GM18520 (cell line): ENCODE data around the gene SUMO4.
"Not testable (repeated sequence)": the region's sequence is repeated elsewhere in the genome, so short reads cannot be mapped to it uniquely, and the experiment has no call there.

Experiments
- ATAC-seq: cut with Tn5 transposase; IDR thresholded peaks from one replicate; pipeline ENCODE4 v1.9.1; 2021; ENCODE audit not compliant: unreplicated experiment

SUMO4 gene

DNA sequence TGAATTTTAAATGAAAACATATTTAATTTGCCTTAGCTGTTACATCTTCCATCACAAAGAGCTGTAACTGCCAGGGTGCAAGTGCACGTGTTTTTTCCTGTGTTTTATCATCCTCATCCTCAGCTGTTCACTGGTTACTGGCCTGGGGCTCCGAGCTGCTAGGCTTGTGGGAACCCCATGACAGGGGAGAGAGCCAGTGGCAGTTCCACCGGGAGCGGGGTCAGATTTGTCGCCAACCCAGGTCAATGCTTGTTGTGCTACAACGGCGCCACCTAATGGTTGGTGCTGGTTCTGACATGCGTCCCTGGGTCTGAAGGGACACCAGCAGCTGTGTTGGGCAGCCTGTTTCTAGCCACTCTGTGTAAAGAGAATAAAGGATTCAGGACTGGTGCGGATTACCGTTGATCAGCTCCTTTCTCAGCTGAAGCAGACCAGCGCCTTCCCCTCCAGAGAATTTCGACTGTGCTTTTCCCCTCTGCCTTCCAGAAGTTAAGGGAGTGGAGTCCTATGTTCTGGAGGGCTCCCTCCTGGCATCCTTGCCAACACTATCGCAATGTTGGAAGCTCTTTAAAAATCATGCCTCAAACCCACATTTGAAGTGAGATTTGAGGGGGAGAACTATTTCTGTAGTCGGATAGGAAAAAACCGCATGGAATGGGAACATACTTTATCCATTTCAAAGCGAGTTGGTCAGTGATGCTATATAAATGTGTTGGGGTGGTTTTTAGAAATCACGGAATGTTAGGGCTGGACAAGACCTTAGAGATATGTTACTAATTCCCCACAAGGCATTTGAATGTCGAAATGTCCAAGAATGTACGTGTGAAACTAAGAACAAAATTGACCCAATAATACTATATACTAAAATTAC lies 32.1 kb downstream of the SUMO4 start:
- peak; percentile 81 for ATAC-seq

- no peak for ATAC-seq
These were observed 33.3 kb downstream of the SUMO4 start for GRCh38 chr6:149433405-149433804.

DNA sequence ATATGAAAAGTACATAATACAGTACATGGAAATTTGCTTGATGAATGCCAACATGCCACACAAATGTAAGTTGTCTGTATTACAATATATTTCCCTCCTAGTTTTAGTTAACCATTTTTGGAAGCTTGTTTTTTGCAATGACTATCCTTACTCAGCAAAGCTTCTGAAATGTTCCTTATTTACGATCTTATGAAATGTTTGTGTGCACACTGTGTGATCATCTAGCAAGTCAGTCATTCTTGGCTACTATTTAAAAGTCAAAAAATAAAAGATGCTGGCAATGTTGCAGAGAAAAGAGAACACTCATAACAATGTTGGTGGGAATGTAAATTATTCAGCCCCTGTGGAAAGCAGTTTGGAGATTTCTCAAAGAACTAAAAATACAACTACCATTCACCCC lies 33.8 kb downstream of the SUMO4 start:
- ATAC-seq = no peak

DNA sequence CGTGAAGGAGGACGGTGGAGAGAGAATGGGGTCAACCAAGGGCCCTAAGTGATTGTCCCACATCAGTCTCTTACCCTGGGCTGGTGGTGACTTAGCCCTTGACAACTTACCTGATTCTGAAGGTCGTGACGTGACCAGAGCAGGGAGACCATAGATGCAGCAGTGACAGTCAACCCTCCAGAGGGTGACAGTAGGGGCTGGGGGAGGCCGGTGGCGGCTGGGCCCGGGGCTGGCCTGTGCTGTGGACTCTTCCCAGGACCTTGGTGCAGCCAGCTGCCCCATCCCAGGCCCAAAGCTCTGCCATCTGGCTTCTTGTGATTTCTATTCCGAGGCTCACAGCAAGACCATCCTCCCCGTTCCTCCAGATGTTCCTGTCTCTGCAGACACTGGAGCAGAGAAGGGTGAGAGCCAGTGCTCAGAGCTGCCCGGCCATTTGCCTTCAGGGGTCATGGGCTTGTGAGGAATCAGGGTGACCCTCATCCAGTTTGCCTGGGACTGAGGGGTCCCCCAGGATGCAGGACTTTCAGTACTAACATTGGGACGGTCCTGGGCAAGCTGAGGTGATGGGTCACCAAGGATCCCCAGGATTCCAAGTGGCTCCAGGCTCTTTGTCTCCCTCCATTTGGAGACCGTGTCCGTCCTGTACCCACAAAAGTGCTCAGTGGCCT lies 36.0 kb downstream of the SUMO4 start:
- no peak for ATAC-seq

- ATAC-seq = no peak
These were observed 36.6 kb downstream of the SUMO4 start for GRCh38 chr6:149436647-149437046.

DNA sequence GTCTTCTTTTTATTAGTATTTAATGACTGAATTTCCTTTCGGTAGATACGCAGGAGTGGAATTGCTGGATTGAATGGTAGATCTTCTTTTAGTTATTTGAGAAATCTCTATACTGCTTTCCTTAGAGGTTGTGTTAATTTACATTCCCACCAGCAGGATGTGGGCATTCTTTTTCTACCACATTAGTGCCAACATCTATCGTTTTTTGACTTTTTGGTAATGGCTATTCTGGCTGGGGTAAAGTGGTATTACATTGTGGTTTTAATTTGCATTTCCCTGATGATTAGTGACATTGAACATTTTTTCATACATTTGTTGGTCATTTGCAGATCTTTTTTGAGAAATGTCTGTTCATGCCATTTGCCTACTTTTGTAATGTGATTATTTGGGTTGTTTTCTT lies 37.1 kb downstream of the SUMO4 start:
- ATAC-seq = no peak

DNA sequence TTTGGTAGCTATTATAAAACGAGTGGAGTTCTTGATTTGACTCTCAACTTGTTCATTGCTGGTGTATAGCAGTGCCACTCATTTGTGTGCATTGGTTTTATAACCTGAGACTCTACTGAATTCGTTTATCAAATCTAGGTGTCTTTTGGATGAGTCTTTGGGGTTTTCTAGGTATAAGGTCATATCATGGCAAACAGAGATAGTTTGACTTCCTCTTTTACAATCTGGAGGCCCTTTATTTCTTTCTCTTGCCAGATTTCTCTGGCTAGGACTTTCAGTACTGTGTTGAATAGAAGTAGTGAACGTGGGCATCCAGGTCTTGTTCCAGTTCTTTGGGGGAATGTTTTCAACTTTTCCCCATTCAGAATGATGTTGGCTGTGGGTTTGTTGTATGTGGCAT lies 38.8 kb downstream of the SUMO4 start:
- ATAC-seq = no peak

GRCh38 chr6:149439626-149440025 lies 39.6 kb downstream of the SUMO4 start:
- no peak for ATAC-seq

- no peak for ATAC-seq
These were observed 40.9 kb downstream of the SUMO4 start for GRCh38 chr6:149440735-149441671.

DNA sequence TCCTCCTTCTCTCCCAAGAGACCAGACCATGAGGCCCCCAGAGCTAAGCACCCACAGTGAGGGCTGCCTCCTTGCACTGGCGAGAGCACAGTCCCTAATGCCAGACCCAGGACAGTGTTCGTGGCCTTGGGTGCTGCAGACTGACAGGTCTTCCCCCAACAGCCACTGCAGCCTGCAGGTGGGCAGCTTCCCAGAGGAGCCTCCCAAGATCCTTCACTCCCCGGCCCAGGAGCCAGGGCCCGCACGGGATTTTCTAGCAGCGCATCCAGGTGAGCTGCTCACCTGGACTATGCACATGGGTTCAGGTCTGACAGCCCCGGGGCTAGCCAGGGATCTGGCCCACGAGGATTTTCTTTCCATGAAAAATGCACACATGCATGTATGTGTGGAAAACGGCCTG lies 41.7 kb downstream of the SUMO4 start:
- no peak for ATAC-seq

DNA sequence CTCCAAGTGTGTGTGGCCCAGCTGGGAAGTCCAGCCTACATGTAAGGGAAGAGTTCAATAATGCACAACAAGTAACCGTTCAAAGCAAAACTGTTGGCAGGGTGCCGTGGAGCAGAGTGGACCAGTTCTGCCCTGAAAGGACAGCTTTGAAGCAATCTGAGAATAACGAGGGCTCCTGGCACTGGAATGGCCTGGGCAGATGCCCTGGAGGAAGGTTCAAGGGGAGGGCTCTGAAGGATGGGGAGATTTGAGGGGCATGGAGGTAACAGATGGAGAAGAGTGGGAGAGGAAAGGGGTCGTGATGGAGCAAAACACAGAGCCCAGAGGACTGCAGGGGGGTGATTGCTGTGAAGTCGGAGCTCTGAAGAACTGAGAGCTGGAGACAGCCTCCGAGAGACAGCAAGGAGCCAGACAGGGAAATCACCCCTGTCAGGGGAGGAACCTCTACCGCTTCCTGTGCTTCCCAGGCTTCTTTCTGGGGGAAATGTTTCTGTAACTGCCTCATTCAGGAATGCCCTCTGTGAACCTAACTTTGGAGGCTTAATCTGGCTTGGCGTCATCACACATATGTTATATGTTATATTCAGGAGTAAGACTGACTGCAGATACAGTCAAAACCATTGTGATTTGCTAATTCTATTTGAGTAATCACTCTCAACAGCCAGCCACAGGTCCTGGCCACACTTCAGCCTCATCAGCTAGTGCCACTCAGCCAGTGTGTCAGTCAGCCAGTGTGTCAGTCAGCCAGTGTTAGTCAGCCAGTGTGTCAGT lies 43.5 kb downstream of the SUMO4 start:
- ATAC-seq = no peak

DNA sequence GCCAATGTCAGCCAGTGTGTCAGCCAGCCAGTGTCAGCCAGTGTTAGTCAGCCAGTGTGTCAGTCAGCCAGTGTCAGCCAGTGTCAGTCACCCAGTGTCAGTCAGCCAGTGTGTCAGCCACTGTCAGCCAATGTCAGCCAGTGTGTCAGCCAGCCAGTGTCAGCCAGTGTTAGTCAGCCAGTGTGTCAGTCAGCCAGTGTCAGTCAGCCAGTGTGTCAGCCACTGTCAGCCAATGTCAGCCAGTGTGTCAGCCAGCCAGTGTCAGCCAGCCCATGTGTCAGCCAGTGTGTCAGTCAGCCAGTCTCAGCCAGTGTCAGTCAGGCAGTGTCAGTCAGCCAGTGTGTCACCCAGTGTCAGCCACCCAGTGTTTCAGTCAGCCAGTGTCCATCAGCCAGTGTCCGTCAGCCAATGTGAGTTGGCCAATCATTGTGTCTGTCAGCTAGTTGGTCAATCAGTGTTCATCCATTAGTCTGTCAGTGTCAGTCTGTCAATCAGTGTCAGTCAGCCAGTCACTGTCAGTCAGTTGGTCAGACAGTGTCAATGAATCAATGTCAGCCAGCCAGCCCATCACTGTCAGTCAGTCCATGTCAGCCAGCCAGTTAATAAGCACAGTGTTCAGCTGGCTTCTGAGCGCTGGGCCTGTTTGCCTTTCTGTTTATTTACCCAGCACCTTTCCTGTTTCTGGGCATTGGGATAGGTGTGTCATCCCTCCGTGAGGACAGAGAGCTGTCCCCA lies 44.5 kb downstream of the SUMO4 start:
- not testable (repeated sequence) for ATAC-seq

- ATAC-seq = no peak
These were observed 45.0 kb downstream of the SUMO4 start for GRCh38 chr6:149445095-149445466.

DNA sequence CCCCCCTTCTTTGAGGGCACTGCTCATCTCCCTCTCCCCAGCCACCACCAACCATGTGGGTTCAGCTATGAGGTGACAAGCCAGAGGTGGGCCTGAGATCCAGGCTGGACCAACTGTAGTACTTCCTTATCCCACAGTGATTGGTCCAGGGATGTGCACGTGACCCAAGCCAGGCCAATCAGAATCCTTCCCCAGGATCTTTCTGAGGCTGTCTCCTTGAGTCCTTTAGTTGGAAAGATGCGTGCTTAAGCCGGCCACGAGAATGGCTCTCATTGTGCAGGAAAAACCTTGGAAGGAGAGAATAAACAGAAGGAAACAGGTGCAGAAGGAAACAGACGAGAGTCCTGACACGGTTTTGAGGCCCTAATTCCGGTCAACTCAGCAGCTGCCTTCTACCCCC lies 45.5 kb downstream of the SUMO4 start:
- ATAC-seq = no peak

GRCh38 chr6:149446791-149447376 lies 46.8 kb downstream of the SUMO4 start:
- ATAC-seq = no peak

- ATAC-seq = no peak
These were observed 48.9 kb downstream of the SUMO4 start for GRCh38 chr6:149448821-149449453.

GRCh38 chr6:149449831-149450678 lies 50.0 kb downstream of the SUMO4 start:
- no peak for ATAC-seq
